ENCODE results near the gene DNAAF8.

DNAAF8 gene

DNA sequence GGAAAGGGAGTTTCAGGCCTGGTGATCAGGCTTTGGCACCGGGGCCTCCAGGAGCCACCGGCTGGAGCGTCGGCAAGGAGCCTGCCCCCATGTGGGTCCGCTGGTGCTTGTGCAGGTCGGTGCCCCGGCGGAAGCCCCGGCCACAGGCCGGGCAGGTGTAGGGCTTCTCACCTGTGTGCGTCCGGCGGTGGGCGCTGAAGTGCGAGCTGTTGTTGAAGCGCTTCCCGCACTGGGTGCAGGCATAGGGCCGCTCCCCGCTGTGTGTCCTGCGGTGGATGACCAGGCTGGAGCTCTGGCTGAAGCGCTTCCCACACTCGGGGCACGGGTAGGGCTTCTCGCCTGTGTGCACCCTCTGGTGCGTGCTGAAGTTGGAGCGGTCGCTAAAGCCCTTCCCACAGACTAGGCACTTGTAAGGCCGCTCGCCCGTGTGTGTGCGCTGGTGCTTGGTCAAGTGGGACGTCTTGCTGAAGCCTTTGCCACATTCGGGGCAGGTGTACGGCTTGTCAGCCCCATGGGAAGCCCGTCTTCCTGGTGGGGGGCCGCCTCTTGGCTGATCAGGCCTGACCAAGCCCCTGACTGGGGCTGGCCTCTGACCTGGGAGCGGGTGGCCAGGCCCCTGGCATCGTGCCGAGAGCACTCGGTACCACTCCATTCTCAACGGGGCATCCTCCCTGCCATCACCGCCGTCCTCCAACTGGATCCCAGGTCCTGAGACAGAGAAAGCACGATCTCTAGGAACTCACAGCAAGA, 18.2 kb downstream of the DNAAF8 start:
- no peak for DNase-seq (ENCODE audit: low read depth)

- DNase-seq (ENCODE audit: low read depth): no peak
Measured at GRCh38 chr16:4753227-4753626, 18.9 kb downstream of the DNAAF8 start.

- DNase-seq (ENCODE audit: low read depth): no peak
Measured at GRCh38 chr16:4754865-4755264, 20.5 kb downstream of the DNAAF8 start.

DNA sequence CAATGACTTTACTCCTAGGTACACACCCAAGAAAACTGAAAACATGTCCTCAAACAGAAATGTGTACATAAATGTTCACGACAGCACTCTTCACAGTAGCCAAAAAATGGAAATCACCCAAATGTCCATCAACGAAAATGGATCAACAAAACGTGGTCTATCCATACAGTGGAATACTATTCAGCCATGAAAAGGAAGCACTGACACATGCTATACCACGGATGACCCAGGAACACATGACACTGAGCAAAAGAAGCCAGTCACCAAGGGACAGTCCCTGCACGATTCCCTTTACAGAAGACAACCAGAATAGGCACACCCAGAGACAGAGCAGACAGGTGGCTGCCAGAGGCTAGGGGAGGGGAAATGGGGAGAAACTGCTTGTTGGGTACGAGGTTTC, 21.4 kb downstream of the DNAAF8 start:
- DNase-seq (ENCODE audit: low read depth): no peak

DNA sequence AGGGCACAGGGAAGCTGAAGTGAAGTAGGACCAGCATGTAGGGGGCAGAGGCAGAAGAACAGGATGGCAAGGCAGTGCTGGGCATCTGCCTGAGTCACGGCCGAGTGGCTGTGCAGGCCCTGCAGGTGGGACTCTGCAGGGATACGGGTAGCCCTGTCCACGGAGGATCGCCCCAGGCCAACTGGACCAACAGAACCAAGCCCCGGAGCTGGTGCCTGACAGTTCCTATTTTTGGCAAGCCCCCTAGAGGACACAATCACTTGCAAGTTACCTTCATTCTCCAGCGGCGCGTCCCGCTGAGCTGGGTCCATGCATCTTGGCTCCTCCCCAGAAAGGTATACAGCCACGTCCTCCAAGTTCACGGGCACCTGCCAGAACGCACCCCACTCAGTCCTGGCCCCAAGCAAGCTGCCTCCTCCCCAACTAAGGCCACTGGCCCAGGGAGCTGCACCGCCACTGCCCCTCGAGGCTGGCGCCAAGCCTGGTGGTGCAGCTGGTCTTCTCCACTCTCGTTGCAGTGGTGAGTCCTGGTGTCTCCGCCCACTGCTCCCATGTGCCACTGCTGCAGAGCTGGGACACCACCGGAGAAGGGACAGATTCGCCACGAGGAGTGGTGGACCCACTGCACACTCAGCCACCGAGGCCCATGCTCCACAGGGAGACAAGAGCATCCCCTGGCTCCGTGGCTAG, 26.0 kb downstream of the DNAAF8 start:
- no peak for DNase-seq (ENCODE audit: low read depth)

DNA sequence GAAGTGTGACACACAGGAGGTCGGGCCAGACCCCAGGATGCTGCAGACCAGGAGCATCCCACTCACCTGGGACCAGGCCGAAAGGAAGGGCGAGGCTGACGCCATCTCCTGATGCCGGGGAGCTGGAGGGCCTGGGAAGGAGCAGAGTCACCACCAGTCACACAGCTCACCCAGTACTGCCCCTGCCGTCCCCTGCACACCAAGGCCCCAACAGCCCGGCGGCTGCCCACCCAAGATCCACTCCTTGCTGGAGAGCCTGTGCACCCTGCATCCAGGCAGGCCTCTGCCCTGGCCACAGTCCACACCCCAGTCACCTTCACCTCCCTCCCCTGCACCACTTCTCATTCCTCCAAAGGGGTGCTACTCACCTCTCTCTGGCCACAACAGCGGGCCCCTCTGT, 27.9 kb downstream of the DNAAF8 start:
- DNase-seq (ENCODE audit: low read depth): no peak

DNA sequence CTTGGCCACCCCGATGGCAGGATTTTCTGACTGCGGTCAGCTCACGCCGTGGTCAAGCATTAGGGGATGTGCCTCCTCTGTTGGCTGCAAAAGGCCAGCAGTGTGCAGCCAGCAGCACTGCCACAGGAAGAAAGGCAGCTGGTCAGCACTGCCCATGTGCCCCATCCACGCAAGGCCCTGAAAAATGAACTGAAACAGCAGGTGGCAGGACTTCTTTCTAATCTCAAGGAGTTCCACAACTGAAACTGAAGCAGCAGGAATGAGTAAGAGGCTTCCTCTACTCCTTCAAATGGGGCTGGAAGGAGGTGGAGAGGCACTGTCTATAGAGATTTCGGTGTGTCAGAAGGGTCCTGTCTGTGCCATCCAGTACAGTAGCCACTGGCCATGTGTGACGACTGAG, 29.5 kb downstream of the DNAAF8 start:
- DNase-seq (ENCODE audit: low read depth): no peak

DNA sequence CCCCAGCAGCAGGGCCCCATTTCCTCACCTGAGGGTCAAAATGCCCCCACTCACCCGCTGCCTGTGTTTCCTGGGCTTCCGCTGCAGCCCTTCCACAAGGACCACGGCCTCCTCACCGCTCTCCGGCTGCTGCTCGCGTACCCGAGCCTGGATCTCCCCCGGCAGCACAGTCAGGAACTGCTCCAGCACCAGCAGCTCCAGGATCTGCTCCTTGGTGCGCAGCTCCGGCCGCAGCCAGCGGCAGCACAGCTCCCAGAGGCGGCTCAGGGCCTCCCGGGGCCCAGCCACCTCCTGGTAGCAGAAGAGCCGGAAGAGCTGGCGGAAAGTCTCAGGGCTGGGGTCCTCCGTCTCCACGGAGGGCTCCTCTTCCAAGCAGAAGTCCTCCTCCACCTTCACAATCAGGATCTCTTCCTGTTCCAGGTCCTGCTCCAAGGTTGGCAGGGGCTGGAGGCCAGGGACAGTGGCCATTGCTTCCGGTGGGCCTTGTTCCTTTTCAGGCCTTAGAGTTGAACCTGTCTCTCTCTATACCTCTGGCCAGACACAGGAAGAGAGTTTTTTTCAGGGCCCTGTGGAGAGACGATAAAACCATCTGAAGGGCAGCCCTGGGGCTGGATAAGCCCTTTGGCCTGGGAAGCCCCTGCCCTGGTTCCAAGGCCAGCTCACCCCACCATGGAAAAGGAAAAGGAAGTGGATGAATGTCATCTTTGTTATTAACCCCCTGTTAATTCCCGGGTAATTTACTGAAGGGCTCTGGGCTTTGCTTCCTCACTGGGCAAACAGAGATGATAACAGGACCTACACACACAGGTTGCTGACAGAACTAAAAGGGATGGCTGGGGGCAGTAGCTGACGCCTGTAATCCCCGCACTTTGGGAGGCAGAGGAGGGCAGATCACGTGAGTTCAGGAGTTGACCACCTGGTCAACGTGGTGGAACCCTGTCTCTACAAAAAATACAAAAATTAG, 31.5 kb downstream of the DNAAF8 start:
- no peak for DNase-seq (ENCODE audit: low read depth)

DNA sequence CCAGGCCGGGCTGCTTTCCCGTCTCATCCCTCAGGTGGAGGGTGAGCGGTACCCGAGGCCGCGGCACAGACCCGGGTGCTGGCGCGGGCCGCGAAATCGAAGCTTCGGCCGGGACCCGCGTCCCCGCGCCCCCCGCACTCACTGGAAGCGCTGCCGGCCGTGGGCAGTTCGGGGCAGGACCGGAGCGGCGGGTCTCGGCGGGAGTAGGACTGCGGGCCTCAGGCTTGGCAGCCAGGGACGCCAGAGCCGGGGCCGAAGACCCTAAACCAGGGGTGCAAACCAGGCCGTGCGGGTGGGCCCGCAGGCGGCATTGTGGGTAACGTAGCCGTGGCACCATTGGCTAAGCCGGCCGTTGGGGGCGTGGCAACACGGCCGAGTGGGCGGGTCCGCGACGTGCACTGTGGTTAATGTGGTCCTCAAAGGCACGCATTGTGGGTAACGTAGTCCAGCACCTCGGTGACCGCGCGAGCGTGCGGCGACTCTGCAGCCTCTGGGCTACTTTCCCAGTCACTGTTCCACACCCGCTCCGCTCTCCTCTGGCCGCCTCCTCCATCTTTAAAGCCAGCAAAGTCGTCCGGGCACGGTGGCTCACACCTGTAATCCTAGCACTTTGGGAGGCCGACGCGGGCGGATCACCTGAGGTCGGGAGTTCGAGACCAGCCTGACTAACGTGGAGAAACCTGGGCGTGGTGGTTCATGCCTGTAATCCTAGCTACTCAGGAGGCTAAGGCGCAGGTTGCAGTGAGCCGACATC, 32.7 kb downstream of the DNAAF8 start, which contains the start of gene ZNF500:
Gene ZNF500, minus strand, starts transcription at position 288 of the 754 bp plus-strand sequence. CDS start 1,184 bp downstream, outside the sequence.
- peak; percentile 74 for DNase-seq (ENCODE audit: low read depth)

GRCh38 chr16:4767872-4768548, 33.7 kb downstream of the DNAAF8 start:
- DNase-seq (ENCODE audit: low read depth): no peak

DNA sequence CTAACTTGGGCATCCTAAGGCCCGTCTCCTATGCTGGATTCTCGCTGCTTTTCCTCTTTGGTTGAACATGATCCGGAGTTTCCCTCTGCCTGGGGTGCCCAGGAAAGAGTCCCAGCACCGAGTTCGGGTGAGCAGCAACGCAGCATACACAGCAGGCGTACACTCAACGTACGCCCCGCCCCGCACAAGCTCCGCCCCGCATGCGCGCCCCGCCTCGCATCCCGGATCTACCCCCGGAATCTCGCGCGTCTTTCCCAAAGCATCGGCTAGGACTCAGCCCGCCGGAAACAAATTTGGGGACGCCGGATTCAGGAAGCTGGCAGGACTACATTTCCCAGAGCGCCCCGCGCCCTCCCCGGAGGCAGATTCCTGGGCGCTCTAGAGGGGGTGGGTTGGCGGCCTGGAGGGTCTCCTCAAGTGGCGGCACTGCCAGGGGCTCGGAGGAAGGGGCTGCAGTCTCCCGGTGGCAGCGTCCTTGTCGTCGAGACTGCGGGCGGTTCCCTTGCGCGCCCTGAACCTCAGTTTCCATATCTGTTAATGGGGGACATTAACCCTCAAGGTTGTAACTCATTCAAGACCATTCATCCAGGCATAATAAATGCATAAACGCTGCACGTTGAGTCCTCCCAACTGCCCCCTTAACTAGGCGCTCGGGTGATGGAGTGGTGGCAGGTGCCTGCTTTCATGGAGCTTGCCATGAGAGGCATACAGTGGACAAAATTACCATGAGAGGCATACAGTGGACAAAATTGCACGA, 34.4 kb downstream of the DNAAF8 start:
- DNase-seq (ENCODE audit: low read depth): peak; percentile 66

DNA sequence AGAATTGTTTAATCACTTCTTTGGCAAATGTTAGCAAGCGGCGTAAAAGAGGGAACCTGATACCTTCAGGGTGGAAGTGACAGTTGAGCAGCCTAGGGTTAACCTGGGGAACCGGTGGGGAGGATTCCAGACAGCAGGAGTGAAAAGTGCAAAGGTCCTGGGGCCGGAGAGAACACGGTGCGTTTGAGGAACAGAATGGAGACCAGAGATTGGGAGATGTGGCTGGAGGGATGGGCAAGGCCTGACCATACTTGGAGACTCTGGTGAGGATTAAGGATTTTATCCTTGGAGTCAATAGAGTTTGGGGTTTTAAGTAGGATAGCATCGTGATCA, 34.9 kb downstream of the DNAAF8 start:
- DNase-seq (ENCODE audit: low read depth): no peak

DNA sequence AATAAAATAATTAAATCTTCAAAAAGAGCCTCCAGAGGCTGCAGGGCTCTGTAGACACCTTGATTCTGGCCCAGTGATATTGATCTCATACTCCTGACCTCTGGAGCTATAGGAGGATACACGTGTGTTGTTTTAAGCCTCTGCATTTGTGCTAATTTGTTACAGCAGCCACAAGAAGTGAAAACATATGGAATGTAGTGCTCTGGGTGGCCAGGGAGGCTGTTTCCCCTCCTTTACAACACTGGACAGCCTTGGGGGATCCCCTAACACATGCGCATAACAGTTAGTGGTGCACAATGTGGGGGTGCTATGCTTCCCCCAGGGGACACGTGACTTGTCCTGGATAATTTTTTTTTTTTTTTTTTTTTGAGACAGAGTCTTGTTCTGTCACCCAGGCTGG, 37.3 kb downstream of the DNAAF8 start:
- no peak for DNase-seq (ENCODE audit: low read depth)

DNA sequence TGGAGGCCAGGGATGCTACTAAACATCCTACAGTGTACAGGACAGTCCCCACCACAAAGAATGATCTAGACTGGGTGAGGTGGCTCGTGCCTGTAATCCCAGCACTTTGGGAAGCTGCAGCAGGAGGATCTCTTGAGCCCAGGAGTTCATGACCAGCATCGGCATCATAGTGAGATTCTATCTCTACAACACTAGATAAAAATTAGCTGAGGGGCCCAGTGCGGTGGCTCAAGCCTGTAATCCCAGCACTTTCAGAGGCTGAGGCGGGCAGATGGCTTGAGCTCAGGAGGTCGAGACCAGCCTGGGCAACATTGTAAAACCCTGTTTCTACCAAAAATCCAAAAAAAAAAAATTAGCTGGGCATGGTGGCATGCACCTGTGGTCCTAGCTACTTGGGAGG, 38.0 kb downstream of the DNAAF8 start:
- DNase-seq (ENCODE audit: low read depth): no peak

DNA sequence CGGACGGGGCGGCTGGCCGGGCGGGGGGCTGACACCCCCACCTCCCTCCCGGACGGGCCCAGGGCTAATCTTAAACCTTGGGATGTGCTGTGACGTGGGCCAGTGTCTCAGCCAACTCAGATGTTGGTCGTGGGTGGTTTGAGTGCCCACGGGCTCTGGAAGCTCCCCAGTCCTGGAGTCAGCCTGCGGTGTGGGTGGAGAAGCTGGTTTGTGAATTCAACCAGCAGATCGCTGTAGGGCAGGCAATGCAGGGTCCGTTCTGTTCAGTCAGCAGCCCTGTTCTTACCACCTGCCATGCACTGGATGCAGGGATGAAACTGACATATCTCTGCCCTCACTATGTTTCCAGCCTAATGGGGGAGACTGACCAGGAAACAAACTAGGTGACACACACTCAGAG, 40.7 kb downstream of the DNAAF8 start:
- DNase-seq (ENCODE audit: low read depth): no peak

DNA sequence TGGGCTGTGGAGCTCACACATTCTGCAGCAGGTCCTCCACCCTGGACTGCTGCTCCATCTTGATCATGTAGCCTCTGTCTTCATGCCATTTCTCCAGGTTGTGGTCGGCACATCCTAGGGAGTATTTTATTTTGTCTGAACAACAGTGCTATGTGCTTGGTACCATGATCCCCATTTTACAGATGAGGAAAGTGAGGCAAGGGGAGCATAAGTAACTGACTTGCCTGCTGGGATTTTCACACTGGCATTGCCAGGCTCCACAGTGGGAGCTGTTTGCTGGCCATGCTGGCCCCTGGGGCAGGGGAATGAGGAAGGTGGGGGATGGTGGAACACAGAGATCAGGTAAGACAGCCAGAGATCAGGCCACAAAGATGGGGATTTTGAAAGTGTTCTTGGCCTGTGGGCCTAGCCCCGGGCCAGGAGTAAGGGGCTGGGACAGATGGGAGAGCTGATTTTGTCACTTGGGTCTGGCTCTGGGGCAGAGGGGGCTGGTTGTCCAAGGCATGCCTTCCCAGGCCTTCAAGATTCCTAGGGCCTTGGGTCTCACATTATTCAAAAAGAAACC, 41.9 kb downstream of the DNAAF8 start:
- DNase-seq (ENCODE audit: low read depth): no peak

DNA sequence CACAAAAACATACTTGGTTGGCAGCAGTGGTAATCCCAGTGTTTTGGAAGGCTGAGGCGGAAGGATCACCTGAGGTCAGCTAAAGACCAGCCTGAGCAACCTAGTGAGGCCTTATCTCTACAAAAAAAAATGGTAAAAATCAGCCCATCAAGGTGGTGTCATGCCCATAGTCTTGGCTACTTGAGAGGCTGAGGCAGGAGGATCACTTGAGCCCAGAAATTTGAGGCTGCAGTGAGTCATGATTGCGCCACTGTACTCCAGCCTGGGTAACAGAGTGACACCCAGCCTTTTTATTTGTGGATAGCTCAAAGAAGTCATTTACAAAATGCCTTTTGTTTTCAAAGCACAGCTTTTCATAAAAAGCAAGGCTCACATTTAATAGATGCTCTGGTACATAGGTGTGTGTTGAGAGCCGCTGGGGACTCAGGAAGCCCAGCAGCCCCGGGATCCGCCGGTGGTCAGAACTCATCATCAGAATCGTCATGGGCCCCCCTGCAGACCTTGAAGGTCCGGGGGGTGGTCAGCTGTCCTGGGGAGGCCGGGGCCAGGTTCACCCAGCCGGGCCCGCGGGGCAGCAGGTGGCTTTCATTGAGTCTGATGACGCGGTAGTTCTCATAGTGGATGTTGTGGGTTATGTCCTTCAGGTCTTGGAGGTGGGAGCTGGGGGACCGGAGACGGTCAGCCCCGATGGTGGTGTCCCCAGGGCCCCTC, 43.2 kb downstream of the DNAAF8 start:
- no peak for DNase-seq (ENCODE audit: low read depth)

DNA sequence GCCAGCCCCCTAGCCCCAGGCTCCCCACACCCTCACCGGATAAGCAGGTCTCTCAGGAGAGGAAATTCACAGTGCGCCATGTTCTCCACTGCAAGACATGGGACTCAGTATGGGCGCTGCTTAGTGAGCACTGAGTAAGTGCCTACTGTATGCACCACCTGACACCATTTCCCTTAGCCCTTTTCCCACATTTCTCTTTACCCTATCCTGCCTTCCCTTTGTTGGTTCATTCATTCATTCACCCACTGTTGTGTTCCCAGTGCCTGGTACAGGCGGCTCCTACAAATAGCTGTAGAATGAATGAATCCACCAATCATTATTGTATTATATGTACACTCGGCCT, 43.7 kb downstream of the DNAAF8 start:
- no peak for DNase-seq (ENCODE audit: low read depth)

DNA sequence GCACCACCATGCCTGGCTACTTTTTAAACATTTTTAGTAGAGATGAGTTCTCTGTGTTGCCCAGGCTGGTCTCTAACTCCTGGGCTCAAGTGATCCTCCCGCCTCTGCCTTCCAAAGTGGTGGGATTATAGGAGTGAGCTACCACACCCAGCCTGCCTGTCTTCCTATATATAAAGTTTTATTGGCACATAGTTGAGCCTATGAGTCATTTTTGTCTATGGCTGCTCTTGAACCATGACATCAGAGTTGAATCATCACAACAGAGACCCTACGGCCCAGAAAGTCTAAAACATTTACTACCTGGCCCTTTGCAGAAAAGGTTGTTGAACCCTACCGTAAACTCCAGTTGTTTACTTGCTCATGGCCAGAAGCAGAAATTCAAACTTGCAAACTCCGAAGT, 45.9 kb downstream of the DNAAF8 start:
- DNase-seq (ENCODE audit: low read depth): no peak
